Epithelial cell of proximal tubule (primary cell): ENCODE measurements around the gene MAP1LC3C. TPM values are rescaled to one million over a fixed set of nuclear protein-coding genes. Genes with fewer than 3 reads are reported as not detected.

Experiments
- DNase-seq: peaks from one replicate; pipeline ENCODE4 v3.0.0-alpha.2; 2011; ENCODE audit warnings: low read depth
- H3K4me3 ChIP-seq: 2 replicates; pipeline ENCODE4 v1.5.1; 2011; ENCODE audit warnings: low read depth, mild to moderate bottlenecking, low read length
- CTCF ChIP-seq: conservative IDR thresholded peaks from 2 replicates; pipeline ENCODE4 v1.5.1; 2012; ENCODE audit warnings: low read depth, mild to moderate bottlenecking, low read length
- total RNA-seq: library from RNA; depleted of rRNA; stranded (reverse); fragments of >200 nt; gene quantifications from 2 replicates; pipeline ENCODE4 v1.2.3, GENCODE V29; 2015

Gene MAP1LC3C
- total RNA-seq, 1 donor from 2014 or later = 0.12 TPM

GRCh38 chr1:241979071-241979470 lies 19.8 kb downstream of the MAP1LC3C start:
- no peak overlapping the region for H3K4me3 ChIP-seq
- DNase-seq = no peak
- TF ChIP-seq CTCF = no peak

GRCh38 chr1:241976229-241976628 lies 22.7 kb downstream of the MAP1LC3C start:
- no peak overlapping the region for H3K4me3 ChIP-seq
- no peak for TF ChIP-seq CTCF
- no peak for DNase-seq

- no peak for TF ChIP-seq CTCF
- DNase-seq = no peak
- H3K4me3 ChIP-seq = no peak overlapping the region
Observed at GRCh38 chr1:241972703-241973369, 26.1 kb downstream of the MAP1LC3C start.

- no peak overlapping the region for H3K4me3 ChIP-seq
- no peak for DNase-seq
- no peak for TF ChIP-seq CTCF
Observed at GRCh38 chr1:241968611-241969010, 30.3 kb downstream of the MAP1LC3C start.

- TF ChIP-seq CTCF = no peak
- no peak overlapping the region for H3K4me3 ChIP-seq
- no peak for DNase-seq
Observed at GRCh38 chr1:241964550-241965282, 34.2 kb downstream of the MAP1LC3C start.

GRCh38 chr1:241963722-241964121 lies 35.2 kb downstream of the MAP1LC3C start:
- DNase-seq = no peak
- TF ChIP-seq CTCF = no peak

More at GRCh38 chr1:241963722-241964121, 35.2 kb downstream of the MAP1LC3C start:
- no peak overlapping the region for H3K4me3 ChIP-seq
